ENCODE results near the gene TMEM51.

The TMEM51 gene

GRCh38 chr1:15259622-15260007 is 106.1 kb downstream of the TMEM51 start:
- no peak overlapping the region for H3K4me3 ChIP-seq (ENCODE audit: low read length)
- no peak for TF ChIP-seq CTCF (IDR thresholded peaks at IDR 0.05; ENCODE audit: insufficient read depth, low read depth, low read length, missing control alignments)
- DNase-seq (ENCODE audit: low read depth): no peak

GRCh38 chr1:15260418-15261154 is 107.0 kb downstream of the TMEM51 start:
- H3K4me3 ChIP-seq (ENCODE audit: low read length): no peak overlapping the region
- DNase-seq (ENCODE audit: low read depth): no peak
- no peak for TF ChIP-seq CTCF (IDR thresholded peaks at IDR 0.05; ENCODE audit: insufficient read depth, low read depth, low read length, missing control alignments)

GRCh38 chr1:15261155-15262002 is 107.8 kb downstream of the TMEM51 start:
- no peak overlapping the region for H3K4me3 ChIP-seq (ENCODE audit: low read length)
- no peak for TF ChIP-seq CTCF (IDR thresholded peaks at IDR 0.05; ENCODE audit: insufficient read depth, low read depth, low read length, missing control alignments)
- no peak for DNase-seq (ENCODE audit: low read depth)

GRCh38 chr1:15262003-15262377 is 108.4 kb downstream of the TMEM51 start:
- no peak overlapping the region for H3K4me3 ChIP-seq (ENCODE audit: low read length)
- no peak for TF ChIP-seq CTCF (IDR thresholded peaks at IDR 0.05; ENCODE audit: insufficient read depth, low read depth, low read length, missing control alignments)
- no peak for DNase-seq (ENCODE audit: low read depth)

DNA sequence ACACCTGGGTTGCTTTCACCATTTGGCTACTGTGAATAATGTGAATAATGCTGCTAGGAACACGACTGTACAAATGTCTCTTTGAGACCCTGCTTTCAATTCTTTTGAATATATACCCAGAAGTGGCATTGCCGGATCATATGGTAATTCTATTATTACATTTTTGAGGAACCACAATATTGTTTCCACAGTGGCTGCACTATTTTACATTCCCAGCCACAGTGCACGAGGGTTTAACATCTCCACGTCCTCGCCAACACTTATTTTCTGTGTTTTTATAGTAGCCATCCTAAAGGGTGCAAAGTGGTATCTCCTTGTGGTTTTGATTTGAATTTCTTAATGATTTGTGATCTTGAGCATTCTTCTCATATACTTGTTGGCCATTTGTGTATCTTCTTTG is 109.2 kb downstream of the TMEM51 start:
- no peak for DNase-seq (ENCODE audit: low read depth)
- no peak overlapping the region for H3K4me3 ChIP-seq (ENCODE audit: low read length)
- no peak for TF ChIP-seq CTCF (IDR thresholded peaks at IDR 0.05; ENCODE audit: insufficient read depth, low read depth, low read length, missing control alignments)

DNA sequence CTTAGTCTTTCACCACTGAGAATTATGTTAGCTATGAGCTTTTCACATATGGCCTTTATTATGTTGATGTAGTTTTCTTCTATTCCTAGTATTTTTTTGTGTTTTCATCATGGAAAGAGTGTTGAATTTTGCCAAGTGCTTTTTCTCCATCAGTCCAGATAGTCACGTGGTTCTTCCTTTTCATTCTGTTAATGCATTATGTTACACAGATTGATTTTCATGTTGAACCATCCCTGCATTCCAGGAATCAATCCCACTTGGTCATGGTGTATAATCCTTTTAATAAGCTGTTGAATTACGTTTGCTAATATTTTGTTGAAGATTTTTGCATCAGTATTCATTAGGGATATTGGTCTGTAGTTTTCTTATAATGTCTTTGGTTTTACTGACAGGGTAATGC is 111.2 kb downstream of the TMEM51 start:
- no peak for DNase-seq (ENCODE audit: low read depth)
- no peak overlapping the region for H3K4me3 ChIP-seq (ENCODE audit: low read length)
- no peak for TF ChIP-seq CTCF (IDR thresholded peaks at IDR 0.05; ENCODE audit: insufficient read depth, low read depth, low read length, missing control alignments)

Data from epithelial cell of esophagus (primary cell).